HG03103 (cell line): ENCODE results near the gene GOLGA6L24.
"Not testable (repeated sequence)": the region's sequence is repeated elsewhere in the genome, so short reads cannot be mapped to it uniquely, and the experiment has no call there.

ENCODE experiments used
- ATAC-seq: cut with Tn5 transposase; IDR thresholded peaks from one replicate; pipeline ENCODE4 v1.9.1; 2021; ENCODE audit warnings: low read depth; ENCODE audit not compliant: unreplicated experiment

The GOLGA6L24 gene

GRCh38 chr15:28357984-28358383 is at the start of gene GOLGA6L24:
Gene GOLGA6L24, minus strand, starts transcription at chr15:28358084. Its CDS starts 61 bp downstream, at chr15:28358023.
- ATAC-seq: not testable (repeated sequence)

- not testable (repeated sequence) for ATAC-seq
These were observed 45.0 kb upstream of the GOLGA6L24 start for GRCh38 chr15:28402774-28403435.

GRCh38 chr15:28396022-28396421 is 38.1 kb upstream of the GOLGA6L24 start:
- not testable (repeated sequence) for ATAC-seq

GRCh38 chr15:28380053-28380452 is 22.2 kb upstream of the GOLGA6L24 start:
- ATAC-seq: not testable (repeated sequence)

GRCh38 chr15:28378364-28378763 is 20.5 kb upstream of the GOLGA6L24 start, which contains the start of gene GOLGA8F:
Gene GOLGA8F, plus strand, starts transcription at chr15:28378664. Its CDS starts 98 bp downstream, at chr15:28378762.
- ATAC-seq: not testable (repeated sequence)

- ATAC-seq: not testable (repeated sequence)
These were observed 7.6 kb upstream of the GOLGA6L24 start for GRCh38 chr15:28365502-28365901.

- ATAC-seq: not testable (repeated sequence)
These were observed 35.7 kb downstream of the GOLGA6L24 start, which contains the start of gene HERC2 for GRCh38 chr15:28322129-28322588. Gene HERC2, minus strand, starts transcription at chr15:28322179. Its CDS starts 746 bp downstream, at chr15:28321433.

- ATAC-seq: not testable (repeated sequence)
These were observed 36.4 kb downstream of the GOLGA6L24 start for GRCh38 chr15:28321358-28322078.

GRCh38 chr15:28319725-28320124 is 38.2 kb downstream of the GOLGA6L24 start:
- not testable (repeated sequence) for ATAC-seq

GRCh38 chr15:28318828-28319227 is 39.1 kb downstream of the GOLGA6L24 start:
- not testable (repeated sequence) for ATAC-seq

- ATAC-seq: not testable (repeated sequence)
These were observed 39.8 kb downstream of the GOLGA6L24 start for GRCh38 chr15:28318122-28318521.

- not testable (repeated sequence) for ATAC-seq
These were observed 40.9 kb downstream of the GOLGA6L24 start for GRCh38 chr15:28316958-28317357.

- not testable (repeated sequence) for ATAC-seq
These were observed 47.4 kb downstream of the GOLGA6L24 start for GRCh38 chr15:28310454-28310853.

GRCh38 chr15:28308718-28309117 is 49.2 kb downstream of the GOLGA6L24 start:
- ATAC-seq: not testable (repeated sequence)
